Measurements from ENCODE around the gene TMEM213. TPM values are rescaled to one million over a fixed set of nuclear protein-coding genes. Genes with fewer than 3 reads are reported as not detected.

TMEM213 gene
- total RNA-seq, 1 donor from 2014 or later = not detected

DNA sequence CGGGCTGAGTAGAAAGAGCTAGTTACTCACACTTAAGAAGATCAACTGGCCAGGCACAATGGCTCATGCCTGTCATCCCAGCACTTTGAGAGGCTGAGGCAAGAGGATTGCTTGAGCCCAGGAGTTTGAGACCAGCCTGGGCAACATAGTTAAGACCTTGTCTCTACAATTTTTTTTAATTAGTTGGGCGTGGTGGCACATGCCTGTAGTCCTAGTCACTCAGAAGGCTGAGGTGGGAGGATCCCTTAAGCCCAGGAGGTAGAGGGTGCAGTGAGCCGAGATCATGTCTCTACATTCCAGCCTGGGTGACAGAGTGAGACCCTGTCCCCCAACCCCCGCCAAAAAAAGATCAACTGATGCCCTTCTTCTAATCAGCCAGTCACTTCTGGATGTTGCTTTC lies 74.8 kb downstream of the TMEM213 start:
- intact Hi-C loops (cut with micrococcal nuclease) = loop anchor here (10.0 kb wide), 2 partner anchors 248 to 968 kb away; no protein-coding TSS in a partner anchor

DNA sequence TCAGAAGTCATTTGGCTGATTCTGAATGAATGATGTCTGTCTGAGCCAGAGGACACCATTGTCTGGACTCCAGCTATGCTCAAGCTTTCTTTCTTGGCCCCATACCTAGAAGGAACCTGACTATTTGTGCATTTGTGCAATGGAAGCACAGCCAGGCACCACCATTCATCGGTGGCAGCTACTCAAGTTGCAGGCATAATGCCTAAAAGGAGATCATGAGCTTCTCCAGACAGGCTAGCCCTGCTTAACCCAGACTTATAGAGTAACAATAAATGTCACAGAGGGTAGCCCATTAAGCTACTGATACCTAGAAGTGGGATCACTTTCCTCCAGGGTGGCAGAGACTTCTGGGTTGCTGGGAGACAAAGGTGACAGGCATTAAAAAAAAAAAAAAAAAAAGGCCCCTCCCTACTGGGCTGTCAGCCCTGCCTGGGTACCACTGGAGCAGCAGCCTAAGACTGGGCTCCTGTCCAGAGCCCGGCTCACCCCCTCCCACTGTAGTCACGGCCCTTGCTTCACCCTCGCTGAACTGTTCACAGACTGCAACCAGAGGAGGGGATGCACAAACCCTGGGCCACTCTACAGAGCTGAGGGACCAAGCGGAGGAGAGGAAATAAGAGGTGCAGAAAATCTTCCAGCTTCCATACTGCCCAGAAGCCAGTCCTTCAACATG lies 75.6 kb downstream of the TMEM213 start:
- intact Hi-C loops (cut with micrococcal nuclease) = loop anchor here (10.0 kb wide), 2 partner anchors 249 to 969 kb away; no protein-coding TSS in a partner anchor

DNA sequence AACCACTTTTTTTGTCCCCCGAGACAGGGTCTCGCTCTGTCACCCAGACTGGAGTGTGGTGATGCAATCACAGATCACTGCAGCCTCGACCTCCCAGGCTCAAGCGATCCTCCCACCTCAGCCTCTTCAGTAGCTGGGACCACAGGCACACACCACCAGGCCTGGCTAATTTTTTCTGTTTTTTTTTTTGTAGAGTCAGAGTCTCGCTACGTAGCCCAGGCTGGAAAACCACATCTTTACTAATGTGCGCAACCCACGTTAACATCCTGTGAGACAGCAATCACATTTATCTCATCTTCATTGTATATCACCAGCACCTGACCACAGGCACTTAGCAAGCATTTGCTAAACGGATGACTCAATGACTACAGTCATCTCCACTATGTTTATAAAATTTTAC lies 78.0 kb downstream of the TMEM213 start:
- intact Hi-C loops (cut with micrococcal nuclease) = loop anchor here (1.0 to 10.0 kb wide), 5 partner anchors 28 to 971 kb away; no protein-coding TSS in a partner anchor

DNA sequence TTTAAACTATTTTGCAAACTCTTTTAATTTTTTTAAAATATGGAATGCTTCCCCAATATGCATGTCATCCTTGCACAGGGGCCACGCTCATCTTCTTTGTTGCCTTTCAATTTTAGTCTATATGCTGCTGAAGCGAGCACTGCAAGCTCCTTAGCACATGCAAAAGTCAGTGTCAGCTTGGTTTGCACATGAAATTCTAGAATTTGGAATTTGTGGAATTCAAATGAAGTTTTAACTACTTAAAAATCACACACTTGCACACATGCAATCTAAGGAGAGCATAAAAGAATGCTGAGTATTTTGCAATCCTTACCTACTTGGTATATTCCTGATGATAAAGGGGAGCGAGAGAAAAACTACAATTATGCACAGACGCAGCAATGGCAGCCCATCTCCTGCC lies 78.5 kb downstream of the TMEM213 start:
- intact Hi-C loops (cut with micrococcal nuclease) = loop anchor here (1.0 to 10.0 kb wide), 5 partner anchors 27 to 972 kb away; no protein-coding TSS in a partner anchor

DNA sequence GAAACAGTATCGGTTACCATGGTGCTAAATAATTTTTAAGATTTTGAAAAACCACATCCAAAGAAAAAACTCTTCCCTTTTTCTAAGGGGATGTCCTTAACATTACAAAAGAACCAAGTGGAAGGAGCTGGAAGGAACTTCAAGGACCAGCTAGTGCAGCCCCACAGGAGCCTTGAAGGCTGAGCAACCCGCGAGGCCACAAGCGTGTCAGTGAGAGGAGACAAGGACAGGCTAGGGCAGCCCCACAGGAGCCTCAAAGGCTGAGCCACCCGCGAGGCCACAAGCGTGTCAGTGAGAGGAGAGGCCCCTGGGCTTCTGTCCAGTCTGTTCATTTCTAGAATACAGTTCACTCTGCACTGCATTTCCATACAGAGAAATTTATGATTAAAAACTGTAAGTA lies 80.3 kb downstream of the TMEM213 start:
- intact Hi-C loops (cut with micrococcal nuclease) = loop anchor here (10.0 kb wide), 2 partner anchors 253 to 973 kb away; no protein-coding TSS in a partner anchor

DNA sequence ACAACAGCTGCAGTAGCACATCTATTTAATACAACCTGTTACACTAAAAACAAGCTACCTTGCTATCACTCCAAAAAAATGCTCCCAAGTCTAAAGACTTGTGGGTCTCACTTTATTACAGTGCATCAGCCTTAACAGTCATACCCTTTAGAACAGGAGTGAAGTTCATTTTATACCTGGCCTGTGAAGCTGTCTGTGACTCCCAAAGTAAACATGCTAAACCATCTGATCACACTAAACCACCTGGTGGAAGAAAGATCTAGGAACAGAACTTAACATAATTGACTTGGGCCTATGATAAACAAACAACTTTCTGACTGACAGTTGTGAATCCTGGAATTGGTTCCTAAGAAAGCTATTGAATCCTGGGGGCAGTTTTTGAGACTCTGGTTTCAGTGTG lies 81.1 kb downstream of the TMEM213 start:
- intact Hi-C loops (cut with micrococcal nuclease) = loop anchor here (10.0 kb wide), 2 partner anchors 254 to 974 kb away; no protein-coding TSS in a partner anchor

DNA sequence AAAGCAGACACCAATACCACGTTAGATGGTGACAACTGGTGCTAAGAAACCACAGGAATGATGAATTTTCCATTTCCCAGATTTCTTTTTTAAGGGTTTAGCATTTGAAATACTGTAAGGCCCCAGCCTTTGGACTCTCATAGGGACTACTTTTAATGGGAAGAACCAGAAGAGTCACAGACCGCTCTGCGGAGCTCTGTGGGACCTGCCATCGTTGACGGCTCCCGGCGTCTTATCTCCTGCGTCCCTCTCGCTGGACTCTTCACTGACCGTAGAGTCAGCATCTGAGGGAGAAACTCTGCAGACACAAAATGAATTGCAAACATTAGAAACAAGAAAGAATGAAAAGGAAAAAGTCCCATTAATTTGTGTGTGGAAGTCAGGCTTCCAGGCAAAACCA lies 81.6 kb downstream of the TMEM213 start:
- intact Hi-C loops (cut with micrococcal nuclease) = loop anchor here (10.0 kb wide), 2 partner anchors 255 to 975 kb away; no protein-coding TSS in a partner anchor

DNA sequence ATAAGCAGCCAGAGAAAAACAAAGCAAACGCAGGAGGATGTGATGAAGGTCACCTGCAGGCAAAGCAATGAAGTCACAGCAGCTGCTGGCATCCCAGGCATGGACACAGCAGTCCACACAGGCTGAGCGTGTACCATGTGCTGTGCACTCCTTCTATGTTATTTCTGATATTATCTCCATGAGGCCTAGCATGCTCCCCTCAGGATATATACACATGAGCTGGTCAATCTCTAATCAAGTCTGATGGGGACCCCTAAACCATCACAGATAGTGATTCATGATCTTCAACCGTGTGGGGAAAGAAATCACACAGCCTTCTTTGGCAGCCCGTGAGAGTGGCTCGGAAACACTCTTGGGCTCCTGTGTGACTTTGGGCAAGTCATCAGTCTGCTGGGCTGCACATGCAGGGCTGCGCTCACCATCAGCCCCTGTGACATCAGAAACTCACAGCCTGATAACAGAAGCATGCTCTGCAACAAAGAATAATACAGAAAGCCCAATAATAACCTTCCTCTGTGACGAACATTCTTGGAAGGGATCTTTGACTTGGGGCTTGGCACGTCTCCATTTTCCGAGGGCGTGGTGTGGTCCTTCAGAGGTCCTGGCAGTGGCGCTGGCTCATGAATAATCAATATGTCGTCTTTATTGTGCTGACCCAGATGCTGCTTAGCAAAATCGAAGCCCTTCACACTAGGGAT lies 83.2 kb downstream of the TMEM213 start:
- intact Hi-C loops (cut with micrococcal nuclease) = loop anchor here (10.0 kb wide), 3 partner anchors 254 to 474 kb away; partner anchors contain the start of genes LUC7L2 and UBN2

DNA sequence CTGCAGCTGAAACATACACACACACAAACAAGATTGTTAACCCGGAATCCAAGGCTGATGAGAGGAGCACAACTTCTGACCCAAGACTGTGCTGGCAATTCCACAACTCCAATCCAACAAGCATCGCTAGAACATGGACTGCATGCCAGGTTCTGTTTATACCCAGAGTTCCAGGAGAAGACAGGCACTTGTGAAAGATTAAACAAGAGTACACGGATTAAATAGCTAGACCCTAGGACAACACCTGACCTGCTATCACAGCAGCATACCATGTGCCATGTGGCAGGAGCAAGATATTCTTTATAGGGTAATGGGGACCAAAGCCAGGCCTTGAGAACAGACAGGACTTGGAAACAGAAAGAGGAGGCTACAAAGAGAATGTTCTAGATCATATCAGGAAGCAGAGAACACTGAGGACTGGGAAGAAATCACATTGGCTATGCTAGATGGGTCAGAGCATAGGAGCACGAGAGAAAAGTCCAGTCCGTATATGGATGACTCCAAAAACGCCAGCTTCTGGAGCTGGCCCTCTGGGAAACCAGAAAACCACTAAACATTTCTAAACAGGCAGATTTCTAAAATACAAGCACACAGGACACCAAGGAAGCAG lies 83.9 kb downstream of the TMEM213 start:
- intact Hi-C loops (cut with micrococcal nuclease) = loop anchor here (10.0 kb wide), 3 partner anchors 253 to 473 kb away; partner anchors contain the start of genes LUC7L2 and UBN2

DNA sequence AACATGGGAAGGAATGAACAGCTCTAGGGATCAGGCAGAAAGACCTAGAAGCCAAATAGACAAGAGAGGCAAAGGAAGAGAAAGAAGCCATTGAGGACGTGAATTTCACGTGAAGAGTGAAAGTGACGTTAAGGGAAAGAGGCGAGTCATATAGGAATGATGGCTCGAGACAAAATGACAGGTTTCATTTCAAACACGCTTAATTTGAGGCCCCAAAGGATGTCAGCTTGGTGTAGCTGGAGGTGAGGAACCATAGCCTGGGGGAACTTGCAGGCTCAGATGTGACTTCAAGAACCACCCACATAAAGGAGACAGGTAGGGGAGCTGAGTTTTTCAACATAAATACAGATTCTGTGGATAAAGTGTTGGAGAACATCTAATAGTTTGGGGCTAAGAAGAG lies 84.5 kb downstream of the TMEM213 start:
- intact Hi-C loops (cut with micrococcal nuclease) = loop anchor here (10.0 kb wide), 3 partner anchors 253 to 473 kb away; partner anchors contain the start of genes LUC7L2 and UBN2

DNA sequence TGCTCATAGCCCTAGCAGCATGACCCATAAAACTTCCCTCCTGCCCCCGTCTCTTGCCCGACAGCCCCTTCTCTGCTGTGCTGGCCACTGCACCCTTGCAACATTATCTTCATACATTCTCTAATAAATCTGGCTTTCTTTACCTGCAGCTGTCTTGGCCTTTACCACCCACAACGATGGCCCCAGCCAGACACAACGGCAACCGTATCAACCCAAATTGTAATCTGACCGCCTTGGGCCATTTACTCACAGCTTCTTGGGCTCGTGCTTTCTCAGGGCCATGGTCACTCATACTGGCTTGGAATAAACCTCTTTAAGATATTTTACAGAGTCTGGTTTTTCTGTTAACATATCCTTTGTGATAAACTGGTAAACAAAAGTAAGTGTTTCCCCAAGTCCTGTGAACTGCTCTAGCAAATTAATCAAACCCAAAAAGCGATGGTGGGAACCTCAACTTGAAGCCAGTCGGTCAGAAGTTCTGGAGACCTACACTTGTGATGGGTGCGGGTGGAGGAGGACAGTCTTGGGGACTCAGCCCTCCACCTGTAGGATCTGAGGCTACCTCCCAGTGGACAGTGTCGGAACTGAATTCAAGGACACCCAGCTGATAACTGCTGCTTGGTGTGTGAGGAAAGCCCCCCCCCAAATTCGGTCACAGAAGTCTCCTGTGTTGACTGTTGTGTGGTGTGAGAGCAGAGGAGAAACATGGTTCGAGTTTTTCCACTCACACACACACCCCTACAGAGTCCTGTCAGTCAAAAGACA lies 87.8 kb downstream of the TMEM213 start:
- intact Hi-C loops (cut with micrococcal nuclease) = loop anchor here (1.0 to 10.0 kb wide), 6 partner anchors 18 to 469 kb away; partner anchors contain the start of genes LUC7L2 and UBN2

DNA sequence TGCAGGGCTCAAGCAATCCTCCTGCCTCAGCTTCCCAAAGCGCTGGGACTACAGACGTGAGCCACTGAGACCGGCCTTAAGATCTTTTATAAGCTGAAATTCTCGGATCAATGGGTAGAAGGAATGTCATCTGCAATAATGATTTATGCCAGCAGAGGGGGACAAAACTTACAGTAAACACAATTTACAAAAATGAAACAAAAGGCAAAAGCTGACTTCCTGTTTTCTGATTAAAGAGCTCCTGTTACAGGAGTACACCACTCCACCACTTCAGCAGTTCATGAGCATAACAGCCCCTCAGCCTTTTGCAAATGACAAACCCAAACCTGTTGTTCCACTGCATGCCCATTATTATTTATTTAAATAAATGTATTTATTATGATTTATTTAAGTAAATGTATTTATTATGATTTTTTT lies 88.7 kb downstream of the TMEM213 start:
- intact Hi-C loops (cut with micrococcal nuclease) = loop anchor here (1.0 to 10.0 kb wide), 6 partner anchors 17 to 468 kb away; partner anchors contain the start of genes LUC7L2 and UBN2

DNA sequence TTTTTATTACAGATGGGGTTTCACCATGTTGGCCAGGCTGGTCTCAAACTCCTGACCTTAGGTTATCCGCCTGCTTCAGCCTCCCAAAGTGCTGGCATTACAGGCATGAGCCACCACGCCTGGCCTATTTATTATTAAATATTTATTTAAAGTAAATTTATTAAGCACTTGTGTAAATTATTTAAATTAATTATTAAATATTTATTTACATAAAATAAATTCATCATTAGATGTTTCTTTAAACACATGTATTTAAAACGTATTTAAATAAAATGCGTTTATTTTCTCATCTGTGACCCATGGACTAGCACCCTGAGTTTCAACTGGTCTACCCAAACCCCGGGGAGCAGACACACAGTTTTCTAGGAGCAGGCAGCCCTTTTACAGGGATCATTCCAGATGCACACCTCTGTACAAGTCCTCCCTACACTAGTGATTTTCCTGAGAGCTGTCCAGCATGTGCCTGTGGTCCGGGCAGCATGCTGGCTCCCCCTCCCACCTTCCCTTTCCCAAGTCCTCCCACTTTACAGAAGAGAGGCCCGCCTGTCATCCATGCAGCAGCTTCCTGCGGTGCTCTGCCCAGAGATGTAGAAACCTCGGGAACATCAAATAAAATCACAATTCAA lies 89.4 kb downstream of the TMEM213 start:
- intact Hi-C loops (cut with micrococcal nuclease) = loop anchor here (10.0 kb wide), 3 partner anchors 248 to 468 kb away; partner anchors contain the start of genes LUC7L2 and UBN2

Other genes with a start within 250 kb of the TMEM213 start
- gene SVOPL, start 96.6 kb upstream of the TMEM213 start, total RNA-seq = 1.0 and 1.2 TPM in 2 replicates
- not detected in 2 replicates for gene ATP6V0A4, start 202 bp downstream of the TMEM213 start, total RNA-seq
- 0.45 and 0.50 TPM in 2 replicates for gene KIAA1549, start 183.4 kb downstream of the TMEM213 start, total RNA-seq
- 19.7 TPM in 2 replicates for gene ZC3HAV1L, start 238.0 kb downstream of the TMEM213 start, total RNA-seq

Measured in T-helper 2 cell treated with Interferon-gamma antibody and Interleukin-4, amounts not matched to agents 100 ng/mL and 5 ng/mL, for 36 hours (primary cell).